Activated T-cell treated with anti-CD3 and anti-CD28 coated beads for 4 hours (primary cell): ENCODE results near the gene HES4.
"Not testable (repeated sequence)": the region's sequence is repeated elsewhere in the genome, so short reads cannot be mapped to it uniquely, and the experiment has no call there.

Experiments
- DNase-seq: peaks from one replicate; pipeline ENCODE4 v3.0.0-alpha.2; 2020

HES4 gene

GRCh38 chr1:1033009-1033587 is 33.2 kb upstream of the HES4 start:
- DNase-seq = peak; percentile 90

- no peak for DNase-seq
Observed at GRCh38 chr1:1032424-1032823, 32.5 kb upstream of the HES4 start.

- DNase-seq = no peak
Observed at GRCh38 chr1:1031659-1032235, 31.9 kb upstream of the HES4 start.

- not testable (repeated sequence) for DNase-seq
Observed at GRCh38 chr1:1030867-1031658, 31.2 kb upstream of the HES4 start.

GRCh38 chr1:1027791-1028190 is 27.9 kb upstream of the HES4 start:
- no peak for DNase-seq

- DNase-seq = no peak
Observed at GRCh38 chr1:1026599-1027413, 26.9 kb upstream of the HES4 start.

- DNase-seq = no peak
Observed at GRCh38 chr1:1025730-1026129, 25.8 kb upstream of the HES4 start.

GRCh38 chr1:1024771-1025699 is 25.1 kb upstream of the HES4 start:
- no peak for DNase-seq

GRCh38 chr1:1024149-1024770 is 24.4 kb upstream of the HES4 start:
- DNase-seq = no peak

- no peak for DNase-seq
Observed at GRCh38 chr1:1023700-1024099, 23.8 kb upstream of the HES4 start.

- no peak for DNase-seq
Observed at GRCh38 chr1:1022302-1023009, 22.6 kb upstream of the HES4 start.

- no peak for DNase-seq
Observed at GRCh38 chr1:1021920-1022259, 22.0 kb upstream of the HES4 start.

- no peak for DNase-seq
Observed at GRCh38 chr1:1021010-1021919, 21.4 kb upstream of the HES4 start.

GRCh38 chr1:1020415-1021009 is 20.6 kb upstream of the HES4 start:
- peak; percentile 41 for DNase-seq

GRCh38 chr1:1020000-1020404 is 20.1 kb upstream of the HES4 start, which contains the start of gene AGRN:
Gene AGRN, plus strand, starts transcription at chr1:1020120. Its CDS starts 53 bp downstream, at chr1:1020173.
- no peak for DNase-seq

GRCh38 chr1:1019122-1019999 is 19.5 kb upstream of the HES4 start:
- DNase-seq = peak; percentile 67

- not testable (repeated sequence) for DNase-seq
Observed at GRCh38 chr1:1018321-1018685, 18.4 kb upstream of the HES4 start.
